ENCODE data around the gene PIPOX. TPM values are rescaled to one million over a fixed set of nuclear protein-coding genes. Genes with fewer than 3 reads are reported as not detected.

The PIPOX gene
- total RNA-seq, 1 donor from 2014 or later = 0.26 TPM

DNA sequence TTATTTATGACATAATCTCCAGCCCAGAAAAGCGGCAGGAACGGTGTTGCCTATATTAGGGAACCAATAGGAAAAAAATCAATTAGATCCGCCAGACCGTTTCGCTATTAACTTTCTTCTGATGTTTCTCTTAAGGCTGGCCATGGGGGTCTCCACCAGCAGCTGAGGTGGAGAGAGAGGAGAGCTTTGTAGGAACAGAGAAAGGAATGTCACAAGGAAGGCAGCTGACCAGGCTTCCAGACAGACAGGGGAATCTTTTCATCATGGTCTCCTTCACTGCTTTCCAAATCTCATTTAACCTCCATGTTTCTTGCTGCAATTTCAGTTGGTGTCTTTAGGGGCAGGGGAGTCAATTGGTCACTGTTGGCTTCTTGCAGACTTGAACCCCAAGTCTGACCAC is 28.2 kb upstream of the PIPOX start:
- H3K27me3 ChIP-seq (ENCODE audit: control insufficient read depth, insufficient read depth, low read length) = peaks cover 16% of the 10 kb centered on the region
- TF ChIP-seq, protein P1, sequence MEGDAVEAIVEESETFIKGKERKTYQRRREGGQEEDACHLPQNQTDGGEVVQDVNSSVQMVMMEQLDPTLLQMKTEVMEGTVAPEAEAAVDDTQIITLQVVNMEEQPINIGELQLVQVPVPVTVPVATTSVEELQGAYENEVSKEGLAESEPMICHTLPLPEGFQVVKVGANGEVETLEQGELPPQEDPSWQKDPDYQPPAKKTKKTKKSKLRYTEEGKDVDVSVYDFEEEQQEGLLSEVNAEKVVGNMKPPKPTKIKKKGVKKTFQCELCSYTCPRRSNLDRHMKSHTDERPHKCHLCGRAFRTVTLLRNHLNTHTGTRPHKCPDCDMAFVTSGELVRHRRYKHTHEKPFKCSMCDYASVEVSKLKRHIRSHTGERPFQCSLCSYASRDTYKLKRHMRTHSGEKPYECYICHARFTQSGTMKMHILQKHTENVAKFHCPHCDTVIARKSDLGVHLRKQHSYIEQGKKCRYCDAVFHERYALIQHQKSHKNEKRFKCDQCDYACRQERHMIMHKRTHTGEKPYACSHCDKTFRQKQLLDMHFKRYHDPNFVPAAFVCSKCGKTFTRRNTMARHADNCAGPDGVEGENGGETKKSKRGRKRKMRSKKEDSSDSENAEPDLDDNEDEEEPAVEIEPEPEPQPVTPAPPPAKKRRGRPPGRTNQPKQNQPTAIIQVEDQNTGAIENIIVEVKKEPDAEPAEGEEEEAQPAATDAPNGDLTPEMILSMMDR (IDR thresholded peaks at IDR 0.05; ENCODE audit: insufficient read depth, low read length, severe bottlenecking) = no peak
- FAIRE-seq (no peak), DNase-seq (ENCODE audit: low read depth) (no peak)
- no peaks in the 10 kb centered on the region for H3K36me3 ChIP-seq (ENCODE audit: control insufficient read depth, insufficient read depth, low read length)
- no peak overlapping the region for H3K4me3 ChIP-seq (ENCODE audit: low read depth, low read length)

DNA sequence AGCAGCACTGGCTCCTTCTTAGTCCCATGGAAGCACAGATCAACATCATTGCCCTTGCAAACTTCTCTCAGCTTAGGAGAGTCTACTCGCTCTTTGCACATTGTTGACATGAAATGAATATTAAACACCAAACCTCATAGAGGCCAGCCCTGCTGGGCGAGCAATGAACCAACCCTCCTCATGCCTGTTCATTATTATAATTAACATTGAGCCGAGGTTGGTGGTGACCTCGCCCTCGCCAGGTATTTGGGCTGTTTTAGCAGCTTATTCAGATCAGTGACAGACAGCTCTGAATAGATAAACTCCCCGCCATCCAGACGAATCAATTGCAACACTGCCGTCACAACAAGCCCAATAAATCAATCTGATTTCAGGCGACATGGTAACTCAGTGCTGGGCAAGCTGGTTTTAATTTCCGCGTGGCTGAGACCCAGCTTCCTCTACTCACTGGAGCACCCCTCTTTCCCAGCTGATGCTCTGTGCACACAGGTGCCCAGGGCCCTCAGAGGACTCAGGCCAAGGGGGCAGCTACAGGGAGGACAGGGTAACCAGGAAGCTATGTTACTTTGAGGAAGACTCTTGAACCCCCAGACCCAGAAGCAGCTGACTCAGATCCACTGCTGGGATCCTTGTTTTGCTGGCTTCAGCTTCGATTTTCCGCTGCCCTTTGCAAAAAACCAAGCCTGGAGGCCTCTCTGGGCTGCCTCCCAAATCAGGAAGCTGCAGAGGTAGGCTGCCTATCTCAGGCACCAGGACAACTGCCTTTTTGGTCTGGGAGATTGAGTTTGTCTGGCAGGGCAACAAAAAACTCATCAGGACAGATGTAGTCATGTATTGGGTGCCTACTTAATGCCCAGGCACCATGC is 26.4 kb upstream of the PIPOX start:
- no peak for DNase-seq (ENCODE audit: low read depth)
- H3K4me3 ChIP-seq (ENCODE audit: low read depth, low read length) = no peak overlapping the region
- no peaks in the 10 kb centered on the region for H3K36me3 ChIP-seq (ENCODE audit: control insufficient read depth, insufficient read depth, low read length)
- peaks cover 15% of the 10 kb centered on the region for H3K27me3 ChIP-seq (ENCODE audit: control insufficient read depth, insufficient read depth, low read length)
- no peak for FAIRE-seq
- TF ChIP-seq, protein P1 (IDR thresholded peaks at IDR 0.05; ENCODE audit: insufficient read depth, low read length, severe bottlenecking) = no peak

DNA sequence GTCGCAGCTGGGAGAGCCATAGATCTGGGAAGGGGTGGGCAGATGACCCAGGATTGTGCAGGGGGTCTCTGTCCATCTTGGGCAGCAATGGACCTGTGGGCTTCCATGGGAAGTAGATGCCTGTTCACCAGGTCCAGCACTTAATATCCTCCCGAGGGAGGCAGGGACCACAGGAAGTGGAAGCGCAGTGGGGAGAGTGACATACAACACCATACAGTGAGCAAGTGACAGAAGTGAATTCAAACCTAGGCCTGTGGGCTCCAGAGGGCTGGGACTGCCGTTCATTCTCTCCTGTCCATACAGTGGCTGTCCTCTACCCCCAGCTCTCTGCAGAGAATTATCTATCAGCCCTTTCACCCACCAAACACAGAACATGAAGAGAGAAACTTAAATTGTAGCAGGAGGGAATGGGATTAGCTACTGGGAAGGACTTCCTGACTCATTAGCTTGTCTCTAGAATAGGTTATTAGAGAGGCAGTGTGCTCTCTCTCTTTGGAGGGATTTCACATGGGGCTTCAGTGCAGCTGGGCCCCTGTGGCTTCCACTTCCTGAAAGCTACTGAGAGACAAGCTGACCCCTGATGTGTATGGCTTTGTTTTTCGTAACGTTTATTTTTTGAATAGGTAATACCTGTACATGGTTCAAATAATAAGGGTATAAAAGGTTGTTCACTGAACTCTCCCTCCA is 24.0 kb upstream of the PIPOX start:
- FAIRE-seq = no peak
- TF ChIP-seq, protein P1 (IDR thresholded peaks at IDR 0.05; ENCODE audit: insufficient read depth, low read length, severe bottlenecking) = no peak
- Histone ChIP-seq H3K27me3 (ENCODE audit: control insufficient read depth, insufficient read depth, low read length) (peaks cover 20% of the 10 kb centered on the region), H3K4me3 (ENCODE audit: low read depth, low read length) (no peak overlapping the region), H3K36me3 (ENCODE audit: control insufficient read depth, insufficient read depth, low read length) (no peaks in the 10 kb centered on the region)
- DNase-seq (ENCODE audit: low read depth) = no peak

DNA sequence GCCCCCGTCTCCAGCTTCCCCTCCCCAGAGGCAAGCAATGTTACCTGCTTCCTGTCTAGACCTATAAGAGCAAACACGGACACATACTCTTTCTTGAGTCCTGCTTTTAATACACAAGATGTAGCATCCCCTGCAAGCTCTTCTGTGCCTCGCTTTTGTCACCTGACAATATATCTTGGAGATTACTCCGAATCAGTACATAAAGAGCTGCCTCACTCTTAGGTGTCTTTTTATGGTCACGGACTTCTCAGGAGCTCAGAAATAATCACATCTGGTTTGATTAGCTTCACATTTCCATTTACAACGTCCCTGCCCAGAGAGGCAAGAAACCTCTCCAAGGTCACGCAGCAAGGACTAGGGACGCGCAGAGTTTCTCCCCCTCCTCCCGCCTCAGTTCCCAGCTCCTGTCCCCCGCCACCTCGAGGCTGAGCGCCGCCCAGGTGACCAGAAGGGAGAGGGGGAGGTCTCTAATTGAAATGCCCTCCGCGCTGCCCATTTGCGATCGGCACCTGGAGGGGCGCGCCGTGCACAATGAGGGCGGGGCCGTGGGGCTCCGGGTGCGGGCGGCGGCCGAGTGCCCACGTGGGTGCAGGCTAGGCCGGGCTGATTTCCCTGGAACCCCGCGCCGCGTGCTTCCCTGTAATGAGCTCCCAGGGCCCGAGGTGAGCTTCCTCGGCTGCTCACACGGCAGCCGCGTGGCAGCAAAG is 23.3 kb upstream of the PIPOX start:
- Histone ChIP-seq H3K4me3 (ENCODE audit: low read depth, low read length) (no peak overlapping the region), H3K36me3 (ENCODE audit: control insufficient read depth, insufficient read depth, low read length) (no peaks in the 10 kb centered on the region), H3K27me3 (ENCODE audit: control insufficient read depth, insufficient read depth, low read length) (peaks cover 24% of the 10 kb centered on the region)
- TF ChIP-seq, protein P1 (IDR thresholded peaks at IDR 0.05; ENCODE audit: insufficient read depth, low read length, severe bottlenecking) = no peak
- no peak for DNase-seq (ENCODE audit: low read depth)
- no peak for FAIRE-seq

- no peak overlapping the region for H3K4me3 ChIP-seq (ENCODE audit: low read depth, low read length)
- no peaks in the 10 kb centered on the region for H3K36me3 ChIP-seq (ENCODE audit: control insufficient read depth, insufficient read depth, low read length)
- DNase-seq (ENCODE audit: low read depth) (no peak), FAIRE-seq (no peak)
- TF ChIP-seq, protein P1 (IDR thresholded peaks at IDR 0.05; ENCODE audit: insufficient read depth, low read length, severe bottlenecking) = no peak
- H3K27me3 ChIP-seq (ENCODE audit: control insufficient read depth, insufficient read depth, low read length) = peaks cover 23% of the 10 kb centered on the region
Observed at GRCh38 chr17:29020576-29020975, 22.4 kb upstream of the PIPOX start.
